ENCODE data around the gene VPS8. TPM values are rescaled to one million over a fixed set of nuclear protein-coding genes. Genes with fewer than 3 reads are reported as not detected.

The VPS8 gene
- total RNA-seq, 1 donor from 2014 or later: 101 TPM

DNA sequence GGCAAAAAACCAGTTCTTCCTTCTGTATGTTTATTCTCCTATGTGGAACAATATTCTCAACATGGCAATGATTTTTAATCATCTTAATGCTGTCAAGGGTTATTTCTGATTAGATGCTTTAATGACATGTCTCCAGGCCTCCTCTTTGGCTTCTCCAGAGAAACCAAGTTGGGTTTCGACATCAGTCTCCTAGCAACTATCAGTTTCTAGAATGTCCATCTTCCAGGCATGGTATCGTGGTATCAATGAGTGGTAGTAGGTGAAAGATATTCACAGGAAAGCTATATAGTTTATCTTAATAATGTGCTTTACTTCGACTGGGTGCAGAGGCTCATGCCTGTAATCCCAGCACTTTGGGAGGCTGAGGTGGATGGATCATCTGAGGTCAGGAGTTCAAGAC is 212.4 kb downstream of the VPS8 start:
- no peak for DNase-seq (ENCODE audit: low spot score)
- intact Hi-C loops (cut with DNase I): no loop called here

DNA sequence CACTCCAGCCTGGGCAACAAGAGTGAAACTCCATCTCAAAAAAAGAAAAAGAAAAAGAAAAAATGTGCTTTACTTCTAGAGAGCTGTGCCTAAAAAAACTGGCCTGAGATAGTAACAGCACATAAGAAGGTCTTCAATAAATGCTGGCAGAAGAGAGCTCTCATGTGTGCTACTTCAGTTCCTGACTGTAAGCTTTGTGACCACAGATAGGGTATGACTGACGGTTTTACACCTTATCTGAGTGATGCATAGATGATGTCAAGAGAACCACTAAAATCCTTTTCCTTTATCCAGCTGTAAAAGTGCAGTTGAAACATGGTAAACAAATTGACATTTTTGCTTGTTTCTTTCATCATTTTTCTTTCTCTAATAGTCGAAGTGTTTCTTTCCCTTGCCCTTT is 213.0 kb downstream of the VPS8 start:
- intact Hi-C loops (cut with DNase I): no loop called here
- no peak for DNase-seq (ENCODE audit: low spot score)

DNA sequence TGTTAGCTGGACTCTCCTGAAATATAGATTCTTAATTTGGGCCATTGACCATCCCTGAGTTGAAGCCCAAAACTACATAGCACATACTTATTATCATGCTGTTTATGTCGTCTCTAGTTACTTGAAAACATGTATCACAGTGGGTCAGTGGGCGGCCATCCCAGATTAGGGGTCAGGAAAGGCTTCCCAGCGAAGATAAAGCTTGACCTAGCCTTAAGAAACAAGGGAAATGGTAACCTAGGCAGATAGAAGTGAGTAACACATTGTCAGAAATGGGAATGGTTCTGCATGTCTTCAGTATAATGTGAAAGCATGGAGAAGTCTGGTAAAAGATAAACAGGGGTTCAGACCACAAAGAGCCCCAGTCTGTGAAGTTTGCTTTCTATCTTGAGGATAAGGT is 216.2 kb downstream of the VPS8 start:
- no peak for DNase-seq (ENCODE audit: low spot score)
- intact Hi-C loops (cut with DNase I): no loop called here

DNA sequence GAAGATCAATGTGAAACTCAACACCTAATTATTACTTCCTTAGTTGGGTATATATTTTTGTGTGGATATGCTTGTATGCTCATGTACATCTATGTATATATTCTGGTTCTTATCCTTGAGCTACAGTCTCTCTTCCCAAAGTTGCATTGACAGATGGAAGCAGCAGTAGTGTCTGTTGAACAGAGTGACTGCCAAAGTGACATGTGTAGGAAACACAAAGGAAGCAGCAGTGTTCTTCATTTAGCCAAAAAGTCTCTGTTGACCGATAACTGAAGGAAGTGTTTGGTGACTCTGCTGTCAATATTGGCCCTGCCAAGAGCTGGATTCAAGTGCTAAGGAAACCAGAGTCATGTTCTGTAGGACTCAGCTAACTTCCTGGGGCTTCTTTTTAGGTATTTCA is 217.1 kb downstream of the VPS8 start:
- intact Hi-C loops (cut with DNase I): no loop called here
- no peak for DNase-seq (ENCODE audit: low spot score)

DNA sequence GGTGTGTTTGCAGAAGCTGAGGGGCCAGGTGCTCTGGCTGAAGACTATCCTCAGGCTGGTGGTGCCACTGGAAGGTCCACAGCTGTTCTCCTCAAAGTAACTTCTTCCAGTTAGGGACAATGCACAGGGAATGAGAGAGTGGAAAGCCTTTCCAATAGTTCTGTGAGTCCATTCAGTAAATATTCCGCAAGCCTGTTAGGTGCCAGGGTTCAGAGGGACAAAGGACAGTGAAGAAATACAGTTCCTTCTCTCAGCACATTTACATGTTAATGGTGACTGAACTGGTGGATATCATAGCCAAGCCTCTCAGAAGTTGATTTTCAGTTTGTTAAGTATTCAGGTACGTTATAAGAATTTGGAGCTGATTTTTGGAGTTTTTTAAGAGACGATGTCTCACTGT is 218.4 kb downstream of the VPS8 start:
- intact Hi-C loops (cut with DNase I): no loop called here
- DNase-seq (ENCODE audit: low spot score): no peak

DNA sequence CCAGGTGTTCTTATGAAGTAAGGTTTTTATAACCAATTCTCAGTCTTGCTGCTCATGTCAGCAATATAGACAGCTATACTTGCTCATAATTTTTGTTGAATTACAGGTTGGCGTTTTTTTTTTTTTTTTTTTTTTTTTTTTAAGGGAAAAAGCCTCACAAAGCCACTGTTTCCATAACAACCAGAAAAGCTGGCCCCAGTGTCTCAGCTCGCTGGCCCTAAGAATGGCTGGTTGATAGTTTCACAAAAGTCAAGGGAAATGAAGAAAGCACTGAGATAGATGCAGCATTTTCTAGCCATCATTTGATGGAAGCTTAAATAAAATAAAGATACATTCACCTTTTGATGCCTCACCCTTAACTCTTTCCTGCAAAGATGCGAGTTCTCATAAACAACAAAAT is 219.0 kb downstream of the VPS8 start:
- DNase-seq (ENCODE audit: low spot score): no peak
- intact Hi-C loops (cut with DNase I): no loop called here

DNA sequence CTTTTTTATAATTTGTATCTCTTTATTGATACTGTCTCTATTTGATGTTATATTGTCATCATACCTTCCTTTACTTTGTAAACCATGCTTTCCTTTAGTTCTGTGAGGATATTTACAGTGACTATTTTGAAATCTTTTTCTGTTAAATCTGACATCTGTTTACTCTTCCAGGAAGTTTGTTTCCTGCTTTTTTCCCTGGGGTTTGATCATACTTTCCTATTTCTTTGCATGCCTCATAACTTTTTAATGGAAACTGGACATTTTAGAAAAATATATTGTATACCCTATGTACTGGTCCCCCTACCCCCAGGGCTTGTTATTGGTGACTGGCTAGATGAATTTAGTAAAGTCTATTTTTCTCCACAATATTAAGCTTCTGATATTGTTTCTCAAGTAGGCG is 225.8 kb downstream of the VPS8 start:
- DNase-seq (ENCODE audit: low spot score): no peak
- intact Hi-C loops (cut with DNase I): no loop called here

DNA sequence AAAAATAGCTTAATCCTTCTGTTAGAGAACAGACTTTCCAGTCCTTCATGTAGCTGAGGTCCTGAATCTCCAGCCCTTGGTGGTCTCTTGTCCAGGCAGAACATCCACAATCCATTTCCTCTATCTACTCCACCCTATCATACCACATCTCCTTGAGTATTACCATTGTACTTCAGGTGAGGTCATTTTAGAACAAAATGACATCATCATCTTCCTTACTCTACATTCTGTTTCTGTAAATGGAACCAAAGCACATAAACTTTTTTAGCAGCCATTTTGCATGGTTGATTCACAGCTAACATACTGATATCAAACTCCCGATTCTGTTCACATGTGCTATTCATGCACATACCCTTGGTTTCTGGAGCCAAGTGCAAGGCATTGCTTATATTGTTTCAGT is 228.5 kb downstream of the VPS8 start:
- intact Hi-C loops (cut with DNase I): loop anchor here (10.0 kb wide), 1 partner anchor 114 kb away; the partner anchor contains the start of gene C3orf70

DNA sequence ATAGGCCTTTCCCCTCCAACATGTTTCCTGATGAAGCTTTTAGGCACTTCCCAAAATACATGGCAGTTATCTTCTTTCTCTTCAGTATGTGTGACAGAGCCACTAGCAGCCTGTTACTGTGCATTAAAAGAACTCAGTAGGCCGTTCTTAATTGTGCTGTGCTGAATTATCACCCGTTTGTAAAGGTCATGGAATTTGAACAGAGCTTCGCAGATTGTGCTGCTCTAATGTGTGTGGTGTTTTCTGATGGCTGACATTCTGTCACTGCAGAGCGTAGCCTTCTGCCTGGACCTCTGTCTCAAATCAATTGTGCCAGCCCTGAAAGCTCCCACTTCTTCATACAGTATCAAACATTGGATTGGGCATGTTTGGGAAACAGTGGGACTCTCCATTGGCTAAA is 229.6 kb downstream of the VPS8 start:
- DNase-seq (ENCODE audit: low spot score): no peak
- intact Hi-C loops (cut with DNase I): loop anchor here (10.0 kb wide), 1 partner anchor 113 kb away; the partner anchor contains the start of gene C3orf70

More for the DNA sequence above, 228.5 kb downstream of the VPS8 start:
- DNase-seq (ENCODE audit: low spot score): no peak

DNA sequence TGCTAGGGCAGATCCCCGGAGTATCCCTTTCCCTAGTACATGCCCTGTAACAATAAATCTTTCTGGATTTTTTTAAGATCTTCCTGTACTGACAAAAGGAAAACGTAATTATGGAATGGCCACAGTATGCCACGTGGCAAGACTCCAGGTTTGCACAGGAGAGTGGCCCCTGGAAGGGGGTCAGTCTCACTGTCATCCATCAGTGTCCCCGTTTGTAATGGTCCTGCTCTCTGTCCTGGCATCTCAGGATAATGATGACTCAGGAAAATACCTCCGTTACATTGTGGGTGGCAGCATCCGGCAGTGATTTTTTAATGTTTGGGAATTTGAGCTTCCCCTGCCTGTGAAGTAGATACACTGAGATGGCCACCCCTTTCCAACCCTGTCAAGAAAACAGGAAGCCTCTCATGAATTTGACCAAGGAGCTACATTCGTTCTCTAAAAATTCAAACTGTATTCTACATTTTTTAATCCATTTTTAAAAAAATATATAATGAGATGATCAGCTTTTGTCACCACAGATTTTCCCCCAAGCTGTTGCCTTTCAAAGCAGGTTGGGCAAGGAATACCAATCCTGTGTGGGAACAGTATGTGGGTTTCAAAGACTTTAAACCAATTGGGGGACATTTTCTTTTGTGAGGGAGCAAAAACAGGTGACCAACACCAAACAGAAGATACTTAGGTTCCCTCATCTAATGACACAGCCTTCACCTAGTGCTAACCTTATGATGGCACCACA is 230.5 kb downstream of the VPS8 start:
- no peak for DNase-seq (ENCODE audit: low spot score)
- intact Hi-C loops (cut with DNase I): loop anchor here (10.0 kb wide), 1 partner anchor 112 kb away; the partner anchor contains the start of gene C3orf70

DNA sequence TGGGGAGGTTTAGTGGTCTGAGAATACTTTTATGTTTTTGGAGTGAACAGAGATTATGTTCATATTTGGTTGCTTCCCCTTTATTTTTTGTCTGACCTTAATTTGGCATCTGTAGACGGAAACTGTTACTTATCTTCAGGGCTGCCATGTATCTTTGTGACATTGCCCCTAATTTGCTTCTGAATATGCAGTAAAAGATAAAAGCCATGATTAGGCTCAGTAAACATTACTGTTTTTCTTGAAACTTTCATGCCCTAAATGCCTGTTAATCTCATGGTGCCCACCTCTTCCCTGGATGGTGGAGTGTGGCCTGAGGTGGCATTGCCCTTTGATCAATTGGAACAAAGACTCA is 234.2 kb downstream of the VPS8 start:
- no peak for DNase-seq (ENCODE audit: low spot score)
- intact Hi-C loops (cut with DNase I): loop anchor here (10.0 kb wide), 1 partner anchor 109 kb away; the partner anchor contains the start of gene C3orf70

DNA sequence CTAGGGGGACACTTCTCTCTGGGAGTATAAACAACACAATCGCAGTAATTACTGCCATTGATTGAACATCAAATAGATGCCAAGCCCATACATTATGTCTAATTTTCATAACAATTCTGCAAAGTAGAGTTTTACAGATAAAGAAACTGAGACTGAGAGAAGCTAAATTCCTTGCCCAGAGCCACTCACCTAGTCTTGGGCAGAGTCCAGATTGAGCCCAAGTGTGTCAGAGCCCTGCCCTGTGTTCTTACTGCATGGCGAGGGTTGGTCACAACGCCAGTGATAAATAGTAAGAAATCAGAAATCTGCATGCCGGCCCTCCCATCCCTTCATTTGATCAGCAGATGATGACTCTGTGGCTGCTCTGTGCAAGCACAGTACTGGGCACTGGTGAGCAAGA is 234.6 kb downstream of the VPS8 start:
- DNase-seq (ENCODE audit: low spot score): no peak
- intact Hi-C loops (cut with DNase I): loop anchor here (10.0 kb wide), 1 partner anchor 108 kb away; the partner anchor contains the start of gene C3orf70

DNA sequence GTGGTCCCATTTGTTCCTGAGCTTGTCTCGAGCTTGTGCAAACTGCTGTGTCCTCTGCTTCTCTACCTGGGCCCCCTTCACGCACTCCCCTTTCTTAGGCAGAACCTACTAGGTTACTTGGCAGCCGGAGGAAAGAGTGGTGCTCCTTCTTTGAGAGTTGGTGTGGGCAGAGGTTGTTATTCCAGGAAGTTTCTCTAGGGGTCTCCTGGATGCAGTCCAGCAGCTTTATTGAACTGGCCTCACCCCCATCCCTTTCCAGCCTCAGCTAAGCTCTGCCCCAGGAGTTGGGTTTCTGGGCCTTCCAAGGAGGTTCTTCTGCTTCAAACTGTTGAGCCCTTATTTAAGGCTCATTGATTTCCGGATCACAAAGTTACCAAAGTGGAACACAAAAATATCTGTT is 237.7 kb downstream of the VPS8 start:
- no peak for DNase-seq (ENCODE audit: low spot score)
- intact Hi-C loops (cut with DNase I): loop anchor here (10.0 kb wide), 1 partner anchor 105 kb away; the partner anchor contains the start of gene C3orf70

DNA sequence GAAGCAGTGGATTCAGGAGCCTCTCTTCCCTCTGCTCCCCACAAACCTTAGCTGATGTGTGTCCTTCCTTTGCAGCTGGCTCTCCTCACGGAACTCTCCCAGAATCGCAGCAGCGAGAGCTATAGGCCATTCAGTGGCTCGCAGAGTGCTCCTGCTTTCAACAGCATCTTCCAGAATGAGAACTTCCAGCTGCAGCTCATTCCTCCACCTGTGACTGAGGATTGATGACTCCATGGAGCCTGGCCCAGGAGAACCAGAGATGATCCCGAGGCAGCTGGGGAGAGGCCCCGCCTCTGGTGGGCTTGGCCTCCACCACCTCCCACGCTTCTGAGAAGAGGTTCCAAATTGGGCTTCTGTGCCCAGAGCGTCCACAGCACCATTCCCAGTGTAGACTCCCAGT is 239.8 kb downstream of the VPS8 start:
- no peak for DNase-seq (ENCODE audit: low spot score)
- intact Hi-C loops (cut with DNase I): no loop called here

DNA sequence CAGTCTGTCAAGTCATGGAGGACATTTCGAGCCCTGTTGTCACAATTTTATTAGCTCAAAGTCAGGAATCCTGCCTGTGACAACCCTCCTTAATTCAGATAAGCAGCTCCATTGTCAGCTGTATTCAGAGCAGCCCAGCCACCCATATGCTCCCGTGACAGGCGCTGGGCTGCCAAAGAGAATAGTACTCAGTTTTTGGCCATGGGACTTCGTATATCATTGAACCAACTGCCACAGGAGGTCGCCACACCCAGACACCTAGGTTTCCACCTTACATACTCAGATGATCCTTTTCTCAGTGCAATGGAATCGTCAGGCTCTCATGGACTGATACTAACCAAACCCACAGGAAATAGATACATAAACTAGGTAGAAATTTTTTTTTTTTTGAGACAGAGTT is 240.7 kb downstream of the VPS8 start:
- intact Hi-C loops (cut with DNase I): no loop called here
- no peak for DNase-seq (ENCODE audit: low spot score)

DNA sequence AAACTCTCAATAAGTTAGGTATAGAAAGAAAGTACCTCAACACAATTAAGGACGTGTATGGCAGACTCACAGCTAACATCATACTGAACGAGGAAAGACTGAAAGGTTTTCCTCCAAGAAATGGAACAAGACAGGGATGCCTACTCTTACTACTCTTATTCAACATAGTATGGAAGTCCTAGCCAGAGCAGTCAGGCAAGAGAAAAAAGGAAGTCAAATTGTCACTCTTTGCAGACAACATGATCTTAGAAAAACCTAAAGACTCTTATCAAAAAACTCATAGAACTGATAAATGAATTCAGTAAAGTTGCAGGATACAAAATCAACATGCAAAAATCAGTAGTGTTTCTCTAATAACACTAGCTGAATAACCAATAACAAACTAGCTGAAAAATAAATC is 244.9 kb downstream of the VPS8 start:
- DNase-seq (ENCODE audit: low spot score): no peak
- intact Hi-C loops (cut with DNase I): no loop called here

DNA sequence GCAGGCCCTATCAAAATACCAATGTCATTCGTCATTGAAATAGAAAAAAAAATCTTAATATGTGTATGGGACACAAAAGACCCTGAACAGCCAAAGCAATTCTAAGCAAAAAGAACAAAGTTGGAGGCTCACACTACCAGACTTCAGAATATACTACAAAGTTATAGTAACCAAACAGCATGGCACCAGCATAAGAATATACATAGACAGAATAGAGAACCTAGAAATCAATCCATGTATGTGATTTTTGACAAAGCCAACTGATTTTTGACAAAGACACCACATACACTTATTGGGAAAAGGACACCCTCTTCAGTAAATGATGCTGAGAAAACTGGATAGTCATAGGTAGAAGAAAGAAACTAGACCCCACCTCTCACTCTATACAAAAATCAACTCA is 245.9 kb downstream of the VPS8 start:
- intact Hi-C loops (cut with DNase I): no loop called here
- no peak for DNase-seq (ENCODE audit: low spot score)

DNA sequence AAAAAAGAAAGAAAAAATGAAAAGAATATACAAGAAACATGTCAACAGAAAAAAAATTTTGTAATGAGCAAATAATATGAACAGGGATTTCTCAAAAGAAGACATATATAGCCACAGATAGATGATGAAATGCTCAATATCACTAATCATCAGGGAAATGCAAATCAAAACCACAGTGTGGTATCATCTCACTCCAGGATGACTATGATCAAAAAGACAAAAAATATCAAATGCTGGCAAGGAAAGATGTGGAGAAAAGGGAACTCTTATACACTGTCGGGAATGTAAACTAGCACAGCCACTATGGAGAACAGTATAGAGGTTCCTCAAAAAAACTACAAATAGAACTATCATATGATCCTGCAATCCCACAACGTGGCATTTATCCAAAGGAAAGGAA is 246.8 kb downstream of the VPS8 start:
- no peak for DNase-seq (ENCODE audit: low spot score)
- intact Hi-C loops (cut with DNase I): no loop called here

DNA sequence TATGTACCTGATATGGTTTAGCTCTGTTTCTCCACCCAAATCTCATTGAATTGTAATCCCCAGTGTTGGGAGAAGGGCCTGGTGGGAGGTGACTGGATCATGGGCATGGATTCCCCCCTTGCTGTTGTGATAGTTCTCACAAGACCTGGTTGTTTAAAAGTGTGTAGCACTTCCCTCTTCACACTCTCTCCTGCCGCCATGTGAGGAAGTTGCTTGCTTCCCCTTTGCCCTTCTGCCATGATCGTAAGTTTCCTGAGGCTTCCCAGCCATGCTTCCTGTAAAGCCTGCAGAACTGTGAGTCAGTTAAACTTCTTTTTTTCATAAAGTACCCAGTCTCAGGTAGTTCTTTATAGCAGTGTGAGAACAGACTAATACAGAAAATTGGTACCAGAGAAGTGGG is 247.8 kb downstream of the VPS8 start:
- intact Hi-C loops (cut with DNase I): no loop called here
- DNase-seq (ENCODE audit: low spot score): no peak

DNA sequence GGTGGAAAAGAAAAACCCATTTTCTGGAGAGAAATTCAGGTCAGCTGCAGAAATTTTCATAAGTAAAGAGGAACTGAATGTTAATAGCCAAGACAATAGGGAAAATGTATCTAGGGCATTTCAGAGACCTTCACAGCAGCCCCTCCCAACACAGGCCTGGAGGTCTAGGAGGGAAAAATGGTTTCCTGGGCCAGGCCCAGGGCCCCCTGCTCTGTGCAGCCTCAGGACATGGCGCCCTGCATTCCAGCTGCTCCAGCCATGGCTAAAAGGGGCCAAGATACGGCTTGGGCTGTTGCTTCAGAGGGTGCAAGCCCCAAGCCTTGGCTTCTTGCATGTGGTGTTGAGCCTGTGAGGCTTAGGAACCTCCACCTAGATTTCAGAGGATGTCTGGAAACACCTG is 248.7 kb downstream of the VPS8 start:
- DNase-seq (ENCODE audit: low spot score): no peak
- intact Hi-C loops (cut with DNase I): no loop called here

DNA sequence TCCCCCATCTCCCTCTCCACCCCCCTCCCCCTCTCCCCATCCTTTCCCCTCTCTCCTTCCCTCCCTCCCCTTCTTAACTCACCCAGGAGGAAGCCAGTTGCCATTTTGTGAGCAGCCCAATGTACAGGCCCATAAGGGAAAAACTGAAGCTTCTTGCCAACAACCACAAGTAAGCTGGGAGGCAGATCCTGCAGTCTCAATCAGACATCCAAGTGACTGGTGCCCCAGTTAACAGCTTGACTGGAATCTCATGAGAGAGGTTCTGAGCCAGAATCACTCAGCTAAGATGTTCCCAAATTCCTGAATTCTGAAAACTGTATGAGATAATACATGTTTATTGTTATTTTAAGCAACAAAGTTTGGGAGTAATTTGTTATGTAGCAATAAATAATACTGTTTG is 250.2 kb downstream of the VPS8 start:
- intact Hi-C loops (cut with DNase I): no loop called here
- DNase-seq (ENCODE audit: low spot score): no peak

DNA sequence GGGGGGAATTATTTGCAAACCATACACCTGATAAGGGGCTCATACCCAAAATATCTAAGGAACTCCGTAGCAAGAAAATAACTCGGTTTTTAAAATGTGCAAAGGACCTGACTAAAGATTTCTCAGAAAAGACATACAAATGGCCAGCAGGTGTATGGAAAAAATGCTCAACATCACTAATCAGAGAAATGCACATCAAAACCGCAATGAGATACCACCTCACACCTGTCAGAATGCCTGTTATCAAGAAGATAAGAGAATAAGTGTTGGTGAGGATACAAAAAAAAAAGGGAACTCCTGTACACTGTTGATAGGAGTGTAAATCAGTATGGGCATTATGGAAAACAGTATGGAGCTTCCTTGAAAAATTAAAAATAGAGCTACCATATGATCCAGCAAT is 251.5 kb downstream of the VPS8 start:
- intact Hi-C loops (cut with DNase I): no loop called here

More for the DNA sequence above, 251.5 kb downstream of the VPS8 start:
- no peak for DNase-seq (ENCODE audit: low spot score)
